ENCODE measurements around the gene HAPLN1.

HAPLN1 gene

DNA sequence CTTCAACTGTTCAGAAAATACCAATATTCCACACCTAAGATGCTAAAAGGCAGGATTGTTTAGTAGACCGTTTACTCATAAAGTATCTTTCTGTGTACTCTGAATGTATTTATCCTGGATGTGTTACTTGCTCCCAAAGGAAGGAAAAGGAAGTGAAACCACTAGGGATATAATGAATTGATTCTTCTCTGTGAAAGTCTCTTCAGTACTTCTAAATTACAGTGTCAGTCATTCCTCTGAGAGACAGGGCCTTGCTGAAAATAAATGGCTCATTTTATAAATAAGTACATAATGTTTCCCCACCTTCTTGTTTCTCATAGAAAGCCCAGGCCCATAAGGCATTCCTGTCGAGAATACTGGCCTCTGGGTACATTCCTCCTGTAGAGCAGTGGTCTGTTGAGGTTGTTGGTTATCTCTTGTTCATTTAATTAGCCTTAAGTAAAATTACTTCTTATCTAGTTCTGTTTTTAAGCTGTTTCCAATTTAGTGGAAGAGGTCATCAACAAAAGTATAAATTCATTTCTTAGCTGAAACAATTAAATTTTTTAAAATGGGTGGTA lies 1.6 kb downstream of the HAPLN1 start:
- in situ Hi-C loops (cut with HindIII; ENCODE audit: low sequenced_read_pairs), result no loop called here

DNA sequence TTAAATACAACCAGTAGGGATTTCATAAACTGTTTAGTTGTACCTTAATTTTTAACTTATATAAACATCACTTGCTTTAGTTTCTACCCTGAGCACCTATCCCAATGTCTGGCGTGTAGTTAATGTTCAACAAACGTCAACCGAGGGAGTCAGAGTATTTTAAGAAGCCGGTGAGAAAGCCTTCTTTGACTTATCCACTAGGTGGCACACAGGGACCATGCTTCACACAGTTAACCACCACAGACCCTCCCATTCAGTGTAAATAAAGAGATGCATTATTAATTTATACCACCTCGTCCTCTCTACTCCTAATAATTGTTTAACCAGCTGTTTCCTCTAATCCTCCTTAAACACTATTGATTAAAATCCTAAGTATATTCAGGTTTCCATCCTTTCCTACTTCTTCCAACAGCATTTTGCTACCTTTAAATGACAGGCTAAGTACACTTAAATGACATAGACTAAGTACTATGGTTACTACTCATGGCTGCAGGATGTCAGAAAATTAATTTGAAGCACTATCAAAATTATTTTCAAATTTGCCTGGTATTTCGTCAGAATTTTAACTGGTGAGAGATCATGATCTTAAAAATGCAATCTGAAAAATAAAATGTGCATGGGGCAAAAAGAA lies 2.3 kb downstream of the HAPLN1 start:
- in situ Hi-C loops (cut with HindIII; ENCODE audit: low sequenced_read_pairs), result no loop called here

DNA sequence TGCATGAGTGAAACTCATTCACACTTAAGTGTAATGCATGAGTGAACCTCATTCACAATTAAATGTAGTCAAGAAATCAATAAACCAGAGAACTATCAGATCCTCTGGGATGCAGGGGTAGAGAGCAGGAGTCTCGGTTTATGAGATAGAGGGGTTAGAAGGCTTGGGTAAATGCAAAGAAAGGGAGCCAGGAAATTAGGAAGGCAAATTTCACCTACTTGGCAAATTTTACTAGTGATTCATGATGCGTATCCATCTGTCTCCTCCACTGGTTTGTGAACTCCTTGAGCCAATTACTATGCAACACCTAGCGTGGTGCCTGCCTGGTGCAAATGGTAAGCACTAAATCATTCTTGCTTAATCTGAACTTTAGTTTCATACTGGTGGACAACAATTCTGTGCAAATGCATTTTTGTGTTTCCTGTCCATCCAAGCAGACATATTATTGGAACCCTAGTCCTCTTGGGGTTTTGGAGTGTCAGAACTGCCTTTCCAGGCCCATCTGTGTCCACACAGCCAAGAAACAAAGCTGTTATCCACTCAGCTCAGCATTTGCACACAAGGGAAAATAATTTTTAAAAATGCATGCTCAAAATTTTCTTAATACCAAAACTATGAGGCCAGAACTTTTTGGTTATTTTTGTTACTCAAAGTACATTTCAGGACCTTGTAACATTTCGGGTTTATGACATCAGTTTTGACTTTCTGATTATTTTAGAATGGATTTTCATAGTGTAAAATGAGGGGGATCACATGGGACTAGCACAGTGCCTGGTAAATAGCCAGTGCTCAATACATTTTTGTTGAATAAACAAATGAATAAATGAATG lies 5.2 kb downstream of the HAPLN1 start:
- in situ Hi-C loops (cut with HindIII; ENCODE audit: low sequenced_read_pairs), result no loop called here

DNA sequence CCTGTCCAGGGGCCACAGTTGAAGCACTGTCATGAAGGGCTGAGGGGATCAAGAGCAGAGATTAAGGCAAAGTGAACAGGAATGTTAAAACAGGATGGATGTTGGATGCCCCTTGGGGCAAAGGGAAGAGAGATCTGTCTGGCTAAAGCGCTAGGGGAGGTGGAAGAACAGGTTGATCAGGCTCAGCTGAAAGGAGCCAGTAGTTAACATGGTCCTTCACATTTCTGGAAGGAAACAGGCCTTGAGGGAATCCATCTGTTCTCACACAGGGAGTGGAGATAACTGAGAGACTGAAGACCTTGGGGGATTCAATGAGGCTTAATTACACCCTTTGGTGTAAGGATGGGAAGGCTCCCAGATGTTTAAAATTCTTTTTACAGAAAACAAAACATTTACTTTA lies 5.8 kb downstream of the HAPLN1 start:
- in situ Hi-C loops (cut with HindIII; ENCODE audit: low sequenced_read_pairs), result no loop called here

DNA sequence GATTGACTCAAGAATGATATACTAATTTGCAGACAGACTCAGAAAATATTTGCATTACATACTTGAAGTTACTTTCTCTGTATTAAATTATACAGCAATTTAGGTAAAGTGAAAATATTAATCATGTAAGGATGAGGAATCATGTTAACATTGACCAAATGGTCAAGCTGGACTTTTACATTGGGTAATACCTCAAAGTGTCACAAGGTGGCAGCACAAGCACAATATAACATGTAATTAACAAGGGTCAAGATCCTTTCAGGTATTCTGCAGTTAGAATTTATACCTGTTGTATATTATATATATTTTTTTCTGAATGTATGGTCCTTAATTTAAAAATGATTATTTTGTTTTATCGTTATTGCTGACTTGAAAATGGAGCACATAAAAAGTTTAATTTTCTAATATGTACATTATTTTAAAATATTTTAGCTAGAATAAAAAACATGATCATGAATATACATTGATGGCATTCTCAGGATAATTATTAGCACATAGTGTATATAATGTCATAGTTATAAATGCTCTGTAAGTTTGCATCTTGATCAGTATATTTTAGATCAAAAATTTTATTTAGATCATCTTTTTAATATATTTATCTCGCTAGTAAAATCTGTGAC lies 8.6 kb downstream of the HAPLN1 start:
- in situ Hi-C loops (cut with HindIII; ENCODE audit: low sequenced_read_pairs), result no loop called here

DNA sequence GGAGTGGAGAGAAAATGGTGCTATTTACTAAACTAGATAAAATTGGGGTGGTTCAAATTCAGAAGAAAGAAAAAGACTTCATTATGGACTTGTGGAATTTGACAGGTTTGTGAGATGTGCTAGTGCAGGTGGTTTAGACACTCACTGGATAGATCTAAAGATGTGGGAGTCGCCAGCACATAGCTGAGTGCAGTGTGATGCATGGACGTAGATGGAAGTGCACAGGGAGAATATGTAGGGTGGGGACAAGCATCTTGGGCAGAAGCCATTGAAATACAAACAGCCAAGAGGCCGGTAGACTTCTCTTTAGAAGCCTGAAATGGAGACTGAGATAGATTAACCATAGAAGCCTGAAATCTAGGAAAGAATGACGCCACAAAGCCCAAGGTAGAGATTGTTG lies 10.7 kb downstream of the HAPLN1 start:
- in situ Hi-C loops (cut with HindIII; ENCODE audit: low sequenced_read_pairs), result no loop called here

DNA sequence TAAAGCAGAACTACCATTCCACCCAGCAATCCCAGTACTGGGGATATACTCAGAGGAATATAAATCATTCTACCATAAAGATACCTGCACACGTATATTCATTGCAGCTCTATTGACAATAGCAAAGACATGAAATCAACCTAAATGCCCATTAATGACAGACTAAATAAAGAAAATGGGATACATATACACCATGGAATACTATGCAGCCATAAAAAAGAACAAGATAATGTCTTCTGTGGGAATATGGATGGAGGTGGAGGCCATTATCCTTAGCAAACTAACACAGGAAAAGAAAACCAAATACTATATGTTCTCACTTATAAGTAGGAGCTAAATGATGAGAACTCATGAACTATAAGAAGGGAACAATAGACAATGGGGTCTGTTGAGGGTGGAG lies 12.5 kb downstream of the HAPLN1 start:
- in situ Hi-C loops (cut with HindIII; ENCODE audit: low sequenced_read_pairs), result no loop called here

DNA sequence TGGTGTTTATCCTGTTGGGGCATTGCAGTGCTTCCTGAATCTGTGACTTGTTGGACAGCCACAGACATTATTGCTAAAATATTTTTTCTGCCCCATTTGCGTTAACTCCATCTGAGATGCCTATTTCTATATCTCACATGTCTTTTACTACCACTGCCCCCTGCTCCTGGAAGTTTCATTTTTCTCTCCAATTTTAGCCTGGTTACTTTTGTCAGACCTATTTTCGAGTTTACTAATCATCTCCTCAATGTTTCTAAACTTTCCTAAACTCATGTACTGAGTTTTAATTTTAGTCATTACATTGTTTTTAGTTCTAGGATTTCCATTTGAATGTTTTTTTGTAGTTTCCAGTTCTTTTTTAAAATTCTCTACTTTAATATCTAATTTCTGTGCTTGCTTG lies 17.6 kb downstream of the HAPLN1 start:
- in situ Hi-C loops (cut with HindIII; ENCODE audit: low sequenced_read_pairs), result no loop called here

DNA sequence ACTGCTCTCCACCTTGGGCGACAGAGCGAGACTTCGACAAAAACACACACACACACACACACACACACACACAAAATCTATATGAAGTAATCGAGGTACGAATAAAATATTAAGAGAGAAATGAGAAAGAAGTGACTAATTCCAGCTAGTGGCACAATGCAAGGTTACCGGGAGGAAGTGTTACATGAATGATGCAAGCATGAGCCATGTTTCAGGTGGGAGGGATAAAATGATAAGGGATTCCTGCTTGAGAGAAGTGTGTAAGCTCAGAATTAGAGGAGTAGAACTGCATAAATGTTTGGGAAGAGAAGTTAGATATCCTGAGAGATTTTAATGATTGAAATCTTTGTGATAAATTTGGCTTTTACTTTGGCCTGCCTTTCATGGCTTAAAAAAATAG lies 18.8 kb downstream of the HAPLN1 start:
- in situ Hi-C loops (cut with HindIII; ENCODE audit: low sequenced_read_pairs), result no loop called here

DNA sequence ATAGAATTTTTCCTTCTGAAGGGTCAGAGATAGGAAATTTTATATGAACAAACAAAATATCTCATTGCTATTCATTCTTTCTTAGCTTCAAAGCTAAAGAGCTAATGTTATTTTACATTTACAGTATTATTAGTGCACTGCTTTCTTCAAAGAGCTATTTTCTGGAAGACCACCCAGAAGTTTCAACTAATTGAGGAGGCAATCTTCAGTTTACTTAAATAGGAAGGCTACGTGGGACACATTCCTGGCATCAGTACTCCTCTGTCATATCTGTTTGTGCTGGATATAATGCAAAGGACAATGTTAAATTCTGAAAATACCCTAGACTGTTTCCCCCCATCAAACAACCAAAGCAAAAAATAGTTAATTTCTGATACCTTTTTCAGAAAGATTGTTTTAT lies 30.8 kb downstream of the HAPLN1 start:
- in situ Hi-C loops (cut with HindIII; ENCODE audit: low sequenced_read_pairs), result no loop called here

DNA sequence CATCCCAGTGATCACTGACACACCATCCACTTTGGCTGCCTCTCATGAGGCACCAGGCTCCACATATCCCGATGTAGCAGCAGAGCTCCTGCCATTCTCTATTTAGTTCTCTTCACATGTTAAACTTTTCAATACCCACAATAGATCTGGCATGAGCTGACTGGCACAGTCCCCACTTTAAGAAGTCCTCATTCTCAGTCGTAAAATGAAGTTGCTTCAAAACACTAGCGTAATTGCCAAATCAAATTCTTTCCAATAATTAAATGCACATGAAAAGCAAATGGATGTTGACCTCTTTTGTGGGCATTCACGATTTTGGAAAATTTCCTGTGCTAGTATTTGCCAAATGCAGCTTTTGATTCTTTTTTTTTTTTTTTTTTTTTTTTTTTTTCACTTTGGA lies 32.4 kb downstream of the HAPLN1 start:
- in situ Hi-C loops (cut with HindIII; ENCODE audit: low sequenced_read_pairs), result no loop called here

DNA sequence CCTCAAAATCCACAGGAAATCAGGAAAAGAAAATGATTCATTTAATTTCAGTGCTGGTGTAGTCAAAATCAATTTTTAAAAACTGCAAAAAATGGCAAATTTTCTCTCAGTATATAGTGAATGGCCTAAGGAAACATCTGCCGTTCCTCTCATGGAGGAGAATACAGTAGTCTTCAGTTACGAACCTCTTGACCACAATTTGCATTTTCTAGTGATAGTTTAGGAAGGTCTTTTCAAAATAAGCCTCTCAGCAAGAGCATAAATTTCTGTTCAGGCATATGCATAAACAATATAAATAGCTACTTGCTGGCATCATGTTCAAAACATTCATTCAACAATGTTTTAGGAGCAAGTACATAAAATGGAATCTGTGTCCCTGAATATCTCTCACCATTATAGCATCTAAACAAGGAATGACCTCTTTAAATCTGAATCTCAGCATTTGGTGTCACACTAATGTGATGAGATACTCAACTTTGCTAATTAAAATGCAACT lies 33.5 kb downstream of the HAPLN1 start:
- in situ Hi-C loops (cut with HindIII; ENCODE audit: low sequenced_read_pairs), result no loop called here

DNA sequence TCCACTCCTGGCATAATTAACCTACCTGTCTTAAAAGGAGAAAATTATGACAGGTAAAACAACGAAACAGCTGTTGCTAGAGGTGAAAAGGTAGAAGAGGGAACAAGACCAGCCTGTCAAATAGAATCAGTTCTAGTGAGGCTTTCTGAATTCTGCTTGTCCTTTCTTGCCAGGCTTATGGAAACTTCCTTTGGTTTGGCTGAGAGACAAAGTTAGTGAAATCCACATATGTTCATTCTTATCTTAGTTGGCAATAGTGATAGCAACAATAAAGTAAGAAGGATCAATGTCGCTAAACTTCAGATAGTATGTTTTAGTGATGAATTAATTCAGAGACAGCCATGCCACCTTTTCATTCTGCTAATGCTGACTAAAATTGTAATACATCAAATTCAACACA lies 34.4 kb downstream of the HAPLN1 start:
- in situ Hi-C loops (cut with HindIII; ENCODE audit: low sequenced_read_pairs), result no loop called here

DNA sequence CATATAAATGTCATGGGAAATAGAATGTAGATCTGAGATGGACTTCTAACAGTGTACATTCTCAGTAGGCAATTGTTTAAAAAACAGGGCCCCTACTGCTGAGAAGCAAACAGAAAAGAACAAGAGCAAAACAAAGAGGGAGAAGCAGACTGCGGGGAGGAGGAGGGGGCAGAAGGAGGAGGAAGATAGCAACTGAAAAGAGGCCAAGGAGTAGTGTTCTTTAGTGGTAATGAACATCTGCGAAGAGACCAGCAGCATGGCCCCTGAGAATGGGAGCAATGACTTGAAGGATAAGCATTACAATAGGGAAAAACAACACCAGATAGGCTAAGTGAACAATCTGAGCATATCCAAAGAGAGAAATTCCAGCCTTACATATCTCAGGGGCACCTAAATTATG lies 36.8 kb downstream of the HAPLN1 start:
- in situ Hi-C loops (cut with HindIII; ENCODE audit: low sequenced_read_pairs), result no loop called here

DNA sequence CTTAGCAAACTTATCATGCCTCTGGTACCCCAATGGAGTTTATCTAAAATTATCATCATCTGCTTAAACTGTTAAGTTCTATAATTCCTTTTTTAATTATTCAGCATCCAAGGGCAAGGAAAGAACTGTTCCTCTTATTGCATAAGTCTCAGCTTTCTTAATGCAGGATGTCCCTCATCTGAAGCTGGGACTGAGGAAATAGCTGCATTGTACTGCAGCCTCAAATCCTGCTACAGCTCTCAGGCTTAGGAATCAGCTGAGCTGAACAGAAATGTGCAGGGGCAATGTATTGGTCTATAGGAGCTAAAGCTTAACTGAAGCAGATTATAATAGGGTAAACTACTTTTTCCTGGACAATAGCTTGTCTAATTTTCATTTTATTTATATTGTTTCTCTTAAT lies 48.0 kb downstream of the HAPLN1 start:
- in situ Hi-C loops (cut with HindIII; ENCODE audit: low sequenced_read_pairs), result no loop called here

DNA sequence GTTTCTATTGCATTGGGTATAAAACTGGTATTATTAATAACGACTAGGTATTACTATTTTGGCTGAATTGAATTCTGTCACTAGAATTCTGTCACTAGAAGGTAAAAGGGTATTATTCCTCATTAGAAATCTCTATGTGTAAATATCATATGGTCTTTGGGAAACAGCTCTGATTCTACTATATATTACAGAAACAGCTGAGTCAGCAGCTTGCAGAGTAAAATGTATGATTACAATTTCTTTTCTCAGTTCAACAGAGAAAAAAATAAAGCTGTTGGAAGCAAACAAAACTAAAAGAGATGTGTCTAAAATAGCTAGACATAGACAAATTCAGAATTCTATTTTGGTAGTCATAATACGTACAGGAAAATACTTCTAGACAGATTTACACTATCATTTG lies 48.5 kb downstream of the HAPLN1 start:
- in situ Hi-C loops (cut with HindIII; ENCODE audit: low sequenced_read_pairs), result no loop called here

DNA sequence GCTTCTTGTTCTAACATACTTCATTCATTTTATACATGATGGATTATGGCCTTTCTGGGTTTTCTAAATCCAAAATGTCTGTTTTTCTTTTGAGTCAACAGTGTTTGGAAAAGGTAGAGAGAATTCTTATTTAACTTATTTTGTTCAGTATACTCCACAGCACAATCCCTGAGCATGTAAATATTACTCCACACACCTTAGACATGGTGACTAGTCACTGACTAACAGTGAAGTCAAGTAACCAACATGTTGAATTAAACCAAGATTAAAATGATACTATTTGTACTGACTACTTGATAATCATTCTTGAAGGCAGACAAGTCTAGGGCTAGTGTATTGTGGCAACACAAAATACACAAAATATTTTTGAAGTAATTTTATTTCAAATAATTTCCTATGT lies 55.0 kb downstream of the HAPLN1 start:
- in situ Hi-C loops (cut with HindIII; ENCODE audit: low sequenced_read_pairs), result no loop called here

DNA sequence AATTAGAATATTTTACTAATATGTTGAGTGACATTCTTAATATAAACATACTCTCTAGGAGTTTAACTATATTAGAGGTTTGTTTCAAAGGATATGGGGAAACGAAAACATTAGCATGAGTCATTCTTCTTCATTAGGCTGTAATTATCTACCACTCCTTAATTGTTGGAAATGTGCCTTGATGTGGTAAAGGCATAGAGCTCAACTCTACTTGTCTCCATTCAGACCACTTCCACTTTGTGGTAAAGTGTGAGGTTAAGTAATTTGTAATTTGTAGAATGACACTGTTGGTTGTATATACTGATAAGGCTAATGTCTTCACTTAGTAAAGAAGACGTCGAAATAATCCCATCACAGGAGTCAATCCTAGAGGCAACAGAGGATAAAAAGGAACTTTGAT lies 58.1 kb downstream of the HAPLN1 start:
- in situ Hi-C loops (cut with HindIII; ENCODE audit: low sequenced_read_pairs), result no loop called here

DNA sequence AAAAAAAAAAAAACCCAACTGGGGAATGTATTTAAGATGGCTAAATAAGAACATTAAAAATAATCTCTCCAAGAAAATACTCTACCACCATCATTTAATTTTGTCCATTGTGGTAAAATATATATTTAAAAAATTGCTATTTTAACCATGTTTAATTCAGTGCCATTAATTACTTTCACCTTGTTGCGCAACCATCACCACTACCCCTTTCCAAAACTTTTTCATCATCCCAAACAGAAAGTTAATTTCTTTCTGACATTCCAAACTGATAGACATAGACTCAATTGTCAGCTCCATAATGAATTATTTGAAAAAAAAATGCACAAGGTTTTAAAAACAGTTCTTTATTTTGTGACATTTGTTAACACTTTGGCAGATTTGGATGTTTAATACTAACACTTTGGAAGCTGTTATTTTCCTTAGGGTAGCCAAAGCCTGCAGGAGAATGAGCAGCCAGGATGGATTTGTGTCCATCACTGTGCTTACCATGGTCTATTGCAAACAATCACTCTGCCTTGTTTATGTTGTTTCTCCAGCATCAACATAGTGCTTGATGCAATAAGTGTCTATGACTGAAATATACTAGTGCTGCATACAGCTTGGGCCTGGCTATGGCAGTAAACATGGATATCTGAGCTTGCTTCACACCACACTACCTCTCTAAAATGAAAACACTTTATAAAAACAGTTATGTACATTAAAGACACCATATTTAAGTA lies 62.7 kb downstream of the HAPLN1 start:
- in situ Hi-C loops (cut with HindIII; ENCODE audit: low sequenced_read_pairs), result no loop called here

DNA sequence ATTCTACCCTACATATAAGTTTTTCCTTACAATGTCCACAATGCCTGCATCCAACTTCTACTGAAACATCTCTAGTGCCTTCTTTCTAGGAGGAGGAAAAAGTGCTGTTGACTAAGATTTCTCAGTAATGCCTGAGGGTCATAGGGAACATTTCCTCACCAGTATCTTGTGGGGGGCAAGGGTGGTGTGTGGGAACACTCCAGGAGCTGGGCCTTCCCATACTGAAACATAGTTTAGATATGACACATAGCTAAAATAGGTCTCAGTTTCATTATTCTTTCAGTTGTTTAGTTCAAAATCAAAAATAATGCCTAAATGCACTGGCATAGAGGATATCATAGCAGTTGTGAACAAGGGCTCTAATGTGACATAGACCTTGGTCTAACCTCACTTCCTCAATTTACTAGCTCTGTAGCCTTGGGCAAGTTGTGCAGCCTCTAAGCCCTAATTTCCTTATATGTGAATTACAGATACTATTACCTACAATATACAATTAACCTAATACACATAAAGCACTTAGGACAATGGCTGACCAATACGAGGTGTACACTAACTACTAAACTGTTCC lies 66.1 kb downstream of the HAPLN1 start:
- in situ Hi-C loops (cut with HindIII; ENCODE audit: low sequenced_read_pairs), result no loop called here

DNA sequence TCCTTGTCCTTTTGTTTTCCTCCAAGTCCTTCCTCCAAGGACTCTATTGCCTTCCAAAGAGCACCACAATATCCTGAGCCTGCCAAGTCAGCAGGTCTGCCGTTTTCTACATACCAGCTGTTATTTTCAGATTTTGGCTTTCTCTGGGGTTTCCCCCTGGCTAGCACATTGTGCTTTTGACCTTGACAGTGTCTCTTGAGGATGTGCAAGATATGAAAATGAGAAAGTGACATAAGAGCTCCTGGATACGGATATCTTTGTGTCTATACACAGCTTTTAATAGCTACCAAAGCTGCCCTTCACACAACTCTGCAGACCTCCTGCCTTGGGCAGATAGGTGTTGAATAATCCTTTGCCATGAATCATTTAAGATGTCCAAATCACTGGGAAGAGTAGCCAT lies 67.0 kb downstream of the HAPLN1 start:
- in situ Hi-C loops (cut with HindIII; ENCODE audit: low sequenced_read_pairs), result no loop called here

Measured in endothelial cell of hepatic sinusoid (primary cell).